ENCODE measurements around the gene PLCG2.
A peak's percentile ranks its signal among the peaks of the same experiment; 100 is the strongest.

Gene PLCG2

DNA sequence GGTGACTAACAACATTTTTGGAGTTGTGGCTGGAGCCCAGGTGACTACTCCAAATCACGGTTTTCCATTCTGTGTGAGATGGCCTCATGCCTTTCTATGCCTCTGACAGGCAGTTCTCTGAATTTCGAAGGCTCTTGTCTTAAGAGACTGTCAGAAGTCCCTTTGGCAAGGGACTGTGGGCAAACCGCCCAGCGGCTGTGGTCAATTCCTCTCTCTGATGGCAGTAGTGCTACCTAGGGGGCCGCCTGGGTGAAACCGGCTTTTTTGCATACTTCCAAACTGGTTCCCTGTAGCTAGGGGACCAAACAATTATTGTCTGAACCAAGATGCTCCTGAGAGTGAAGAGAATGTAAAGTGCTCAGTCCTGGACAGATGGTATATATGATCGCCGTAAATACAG, 145.9 kb downstream of the PLCG2 start:
- Histone ChIP-seq H3K9me3 (no peaks in the 10 kb centered on the region), H3K4me1 (ENCODE audit: control insufficient read depth in 1 of 2, insufficient read depth in 1 of 2, low read depth in 1 of 2, low read length in 1 of 2) (peaks cover 15 to 18% of the 10 kb centered on the region in 2 experiments), H3K27ac (no peak overlapping the region), H3K4me3 (ENCODE audit: low read depth in 1 of 2, low read length in 1 of 2) (no peak overlapping the region), H3K36me3 (peaks cover 99% of the 10 kb centered on the region), H3K27me3 (no peaks in the 10 kb centered on the region)
- TF ChIP-seq, protein P1, sequence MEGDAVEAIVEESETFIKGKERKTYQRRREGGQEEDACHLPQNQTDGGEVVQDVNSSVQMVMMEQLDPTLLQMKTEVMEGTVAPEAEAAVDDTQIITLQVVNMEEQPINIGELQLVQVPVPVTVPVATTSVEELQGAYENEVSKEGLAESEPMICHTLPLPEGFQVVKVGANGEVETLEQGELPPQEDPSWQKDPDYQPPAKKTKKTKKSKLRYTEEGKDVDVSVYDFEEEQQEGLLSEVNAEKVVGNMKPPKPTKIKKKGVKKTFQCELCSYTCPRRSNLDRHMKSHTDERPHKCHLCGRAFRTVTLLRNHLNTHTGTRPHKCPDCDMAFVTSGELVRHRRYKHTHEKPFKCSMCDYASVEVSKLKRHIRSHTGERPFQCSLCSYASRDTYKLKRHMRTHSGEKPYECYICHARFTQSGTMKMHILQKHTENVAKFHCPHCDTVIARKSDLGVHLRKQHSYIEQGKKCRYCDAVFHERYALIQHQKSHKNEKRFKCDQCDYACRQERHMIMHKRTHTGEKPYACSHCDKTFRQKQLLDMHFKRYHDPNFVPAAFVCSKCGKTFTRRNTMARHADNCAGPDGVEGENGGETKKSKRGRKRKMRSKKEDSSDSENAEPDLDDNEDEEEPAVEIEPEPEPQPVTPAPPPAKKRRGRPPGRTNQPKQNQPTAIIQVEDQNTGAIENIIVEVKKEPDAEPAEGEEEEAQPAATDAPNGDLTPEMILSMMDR (IDR thresholded peaks at IDR 0.05): no peak

DNA sequence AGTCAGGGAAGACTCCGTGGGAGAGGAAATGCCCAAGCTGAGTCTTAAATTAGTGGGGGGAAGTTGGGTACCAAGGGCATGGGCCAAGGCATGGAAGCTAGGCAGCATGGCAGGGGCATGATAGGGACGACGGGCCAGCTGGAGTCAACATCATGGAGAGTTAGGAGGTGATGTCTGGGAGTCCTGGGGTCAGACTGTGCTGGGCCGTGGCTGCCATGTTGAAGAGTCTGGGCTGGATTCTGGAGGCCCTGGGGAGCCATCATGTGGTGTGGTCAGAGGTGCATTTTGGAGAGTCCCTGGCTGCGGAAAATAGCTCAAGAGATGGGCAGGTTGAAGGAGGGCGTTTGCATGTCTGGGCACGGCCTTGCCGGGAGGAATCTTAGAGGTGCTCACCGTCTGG, 146.9 kb downstream of the PLCG2 start:
- no peak overlapping the region for H3K4me3 ChIP-seq (ENCODE audit: low read depth in 1 of 2, low read length in 1 of 2)
- peaks cover 15 to 18% of the 10 kb centered on the region in 2 experiments for H3K4me1 ChIP-seq (ENCODE audit: control insufficient read depth in 1 of 2, insufficient read depth in 1 of 2, low read depth in 1 of 2, low read length in 1 of 2)
- H3K27ac ChIP-seq: no peak overlapping the region
- TF ChIP-seq, protein P1 (IDR thresholded peaks at IDR 0.05): no peak
- H3K27me3 ChIP-seq: no peaks in the 10 kb centered on the region
- H3K36me3 ChIP-seq: peaks cover 99% of the 10 kb centered on the region
- H3K9me3 ChIP-seq: no peaks in the 10 kb centered on the region

DNA sequence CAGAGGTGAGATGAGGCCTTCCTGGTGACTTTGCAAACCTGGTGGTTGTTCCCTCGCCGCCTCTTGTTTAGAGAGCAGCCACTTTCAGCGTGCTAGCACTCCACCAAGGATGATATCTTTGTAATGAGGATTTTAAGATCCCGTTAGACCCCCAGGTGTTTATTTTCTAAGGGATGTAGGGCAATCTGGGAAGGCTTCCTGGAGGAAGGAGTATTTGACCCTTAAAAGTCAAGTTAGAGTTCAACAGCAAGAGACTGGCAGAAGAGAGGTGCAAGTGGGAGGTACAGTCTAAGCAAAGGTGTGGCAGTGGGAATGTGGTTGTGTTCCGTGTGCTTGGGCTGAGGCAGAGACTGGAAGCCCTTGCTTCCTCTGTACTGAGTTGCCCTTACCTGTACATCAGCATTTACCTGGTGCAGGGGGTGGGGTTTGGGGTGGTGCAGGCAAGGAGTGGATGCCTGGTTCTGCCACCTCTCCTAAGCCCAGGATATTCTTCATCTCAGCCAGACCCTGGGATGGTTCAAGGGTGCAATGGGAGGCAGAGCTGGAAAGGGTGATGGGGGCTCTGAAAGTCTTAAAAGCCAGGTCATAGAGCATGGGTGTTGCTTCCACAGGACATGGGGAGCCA, 148.6 kb downstream of the PLCG2 start:
- Histone ChIP-seq H3K27me3 (no peaks in the 10 kb centered on the region), H3K4me3 (ENCODE audit: low read depth in 1 of 2, low read length in 1 of 2) (no peak overlapping the region), H3K36me3 (peaks cover 99% of the 10 kb centered on the region), H3K27ac (peak overlapping the region; percentile 60), H3K4me1 (ENCODE audit: control insufficient read depth in 1 of 2, insufficient read depth in 1 of 2, low read depth in 1 of 2, low read length in 1 of 2) (peaks cover 15 to 18% of the 10 kb centered on the region in 2 experiments), H3K9me3 (no peaks in the 10 kb centered on the region)
- TF ChIP-seq, protein P1 (IDR thresholded peaks at IDR 0.05): no peak

DNA sequence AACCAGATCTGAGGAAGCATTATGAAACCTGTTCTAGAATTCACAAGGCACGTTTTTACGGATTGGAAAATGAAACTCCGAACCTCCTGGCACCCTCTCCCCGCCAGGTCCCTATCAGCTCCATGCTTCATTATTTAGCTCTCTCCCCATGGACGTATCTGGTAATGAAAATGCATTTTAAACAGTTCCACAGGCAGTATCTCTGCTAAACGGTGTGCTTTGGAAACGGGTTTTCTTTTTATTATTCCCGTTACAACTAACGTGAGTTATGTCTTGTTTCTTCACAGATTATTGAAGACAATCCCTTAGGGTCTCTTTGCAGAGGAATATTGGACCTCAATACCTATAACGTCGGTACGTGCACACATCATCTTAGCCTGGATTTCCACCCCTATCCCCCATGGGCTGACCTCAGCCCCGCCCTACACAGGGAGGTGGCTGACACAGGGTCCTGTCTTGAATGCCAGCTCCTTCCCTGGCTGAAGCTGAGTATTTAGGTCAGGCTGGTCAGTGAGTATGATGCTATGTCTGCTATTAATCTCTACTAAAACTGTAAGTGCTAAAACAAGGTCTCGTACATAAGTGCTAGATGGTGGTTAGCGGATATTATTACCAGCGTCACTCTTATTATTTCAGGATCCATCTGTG, 149.3 kb downstream of the PLCG2 start:
- peaks cover 15 to 18% of the 10 kb centered on the region in 2 experiments for H3K4me1 ChIP-seq (ENCODE audit: control insufficient read depth in 1 of 2, insufficient read depth in 1 of 2, low read depth in 1 of 2, low read length in 1 of 2)
- H3K4me3 ChIP-seq (ENCODE audit: low read depth in 1 of 2, low read length in 1 of 2): no peak overlapping the region
- peak overlapping the region; percentile 60 for H3K27ac ChIP-seq
- TF ChIP-seq, protein P1 (IDR thresholded peaks at IDR 0.05): no peak
- H3K27me3 ChIP-seq: no peaks in the 10 kb centered on the region
- H3K9me3 ChIP-seq: no peaks in the 10 kb centered on the region
- peaks cover 99% of the 10 kb centered on the region for H3K36me3 ChIP-seq

DNA sequence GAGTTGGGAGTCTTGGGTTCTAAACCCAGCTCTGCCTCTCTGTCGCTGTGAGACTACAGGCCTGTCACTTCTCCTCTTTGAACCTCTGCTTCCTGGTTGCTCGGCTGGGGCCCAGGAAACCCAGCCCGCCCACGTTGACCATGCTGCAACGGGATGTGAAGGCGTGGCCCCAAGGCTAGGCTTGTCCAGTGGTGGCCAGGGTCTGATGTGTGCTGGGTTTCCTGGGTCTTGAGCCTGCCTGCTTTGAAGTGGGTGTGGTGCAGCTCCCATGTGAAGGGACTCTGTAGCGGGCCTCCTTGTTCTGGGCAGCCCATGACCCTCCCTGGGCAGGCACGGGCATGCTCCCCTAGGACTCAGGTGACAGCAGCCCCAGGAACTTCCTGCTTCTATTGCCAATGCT, 149.9 kb downstream of the PLCG2 start:
- no peaks in the 10 kb centered on the region for H3K27me3 ChIP-seq
- no peaks in the 10 kb centered on the region for H3K9me3 ChIP-seq
- H3K36me3 ChIP-seq: peaks cover 99% of the 10 kb centered on the region
- peak overlapping the region; percentile 60 for H3K27ac ChIP-seq
- H3K4me3 ChIP-seq (ENCODE audit: low read depth in 1 of 2, low read length in 1 of 2): no peak overlapping the region
- TF ChIP-seq, protein P1 (IDR thresholded peaks at IDR 0.05): no peak
- peaks cover 15 to 18% of the 10 kb centered on the region in 2 experiments for H3K4me1 ChIP-seq (ENCODE audit: control insufficient read depth in 1 of 2, insufficient read depth in 1 of 2, low read depth in 1 of 2, low read length in 1 of 2)

All from neutrophil (primary cell).